HepG2 (cell line): ENCODE data around the gene PDZD4. TPM values are rescaled to one million over a fixed set of nuclear protein-coding genes. Genes with fewer than 3 reads are reported as not detected.

ENCODE experiments used
- ATAC-seq: fragments of 200-7000 bp; cut with Tn5 transposase; 3 replicates; pipeline ENCODE4 v1.9.1; 2020; ENCODE audit warnings: mild to moderate bottlenecking, moderate library complexity
- BruUV-seq: library from RNA; stranded (reverse); fragments of 400-500 nt; replicated peaks from 2 replicates; lab custom pipeline; 2021; lab: Mats Ljungman, UMichigan
- CTCF ChIA-PET: fragments of 300-600 bp; formaldehyde crosslinking; extraction: SDS; loops from one replicate; lab custom pipeline; 2021; ENCODE audit warnings: low total read pairs, inconsistent platforms, low intra/inter-chr PET ratio; lab: Yijun Ruan, JAX
- POLR2A ChIA-PET: fragments of 350-600 bp; sonication (Branson Sonifier 250); formaldehyde crosslinking; loops from one replicate; lab custom pipeline; 2020; ENCODE audit warnings: antibody characterized with exemption, inconsistent platforms; lab: Yijun Ruan, JAX
- DNase-seq: peaks from one replicate; pipeline ENCODE4 v3.0.0-alpha.2; 2015; ENCODE audit warnings: low spot score
- FAIRE-seq: peaks from 3 replicates; lab custom pipeline; 2011; peaks lifted over from hg19 to GRCh38; lab: Jason Lieb, UNC
- H2AFZ ChIP-seq: one replicate; pipeline ENCODE4 v1.6.1; 2011; ENCODE audit warnings: low read length, inconsistent platforms
- H3K27ac ChIP-seq: fragments of 300-600 bp; 3 replicates; pipeline ENCODE4 v1.8.0; 2011; ENCODE audit warnings: mixed run types, mild to moderate bottlenecking, mixed read lengths, low read length, inconsistent platforms; ENCODE audit not compliant: insufficient read depth; ENCODE audit errors: extremely low read length
- H3K27me3 ChIP-seq, 2 experiments: fragments of 200-600 bp in 1 of 2; 2 replicates in 1 of 2; 3 replicates in 1 of 2; pipeline versions ENCODE4 v1.6.0 to v1.8.0; 2011; ENCODE audit warnings: low read length in 2 of 2, mild to moderate bottlenecking in 2 of 2, moderate library complexity in 2 of 2, inconsistent platforms in 1 of 2; ENCODE audit not compliant: insufficient read depth in 2 of 2, control insufficient read depth in 1 of 2
- H3K36me3 ChIP-seq, 2 experiments: fragments of 200-600 bp in 1 of 2; replicated peaks in 1 of 2; 2 replicates in 1 of 2; 3 replicates in 1 of 2; pipeline versions ENCODE4 v1.5.1 to v1.8.0; 2011; ENCODE audit warnings: low read length in 2 of 2, inconsistent platforms in 1 of 2; ENCODE audit not compliant: insufficient read depth in 2 of 2, control insufficient read depth in 1 of 2
- H3K4me1 ChIP-seq: 2 replicates; pipeline ENCODE4 v1.5.1; 2012; ENCODE audit warnings: low read length, inconsistent platforms; ENCODE audit not compliant: insufficient read depth
- H3K4me2 ChIP-seq: 2 replicates; pipeline ENCODE4 v1.6.0; 2011; ENCODE audit warnings: low read depth, low read length, inconsistent platforms
- H3K4me3 ChIP-seq, 3 experiments: fragments of 200-600 bp in 1 of 3; sonication (generic), shearing (Covaris generic) in 1 of 3; replicated peaks in 1 of 3; 2 replicates each; pipeline ENCODE4 v1.5.1; 2011 to 2016; ENCODE audit warnings: low read length in 3 of 3, inconsistent platforms in 2 of 3, low read depth in 2 of 3, mild to moderate bottlenecking in 2 of 3, control low read depth in 1 of 3, mixed read lengths in 1 of 3; ENCODE audit not compliant: insufficient read depth in 1 of 3
- H3K79me2 ChIP-seq: one replicate; pipeline ENCODE4 v1.6.1; 2011; ENCODE audit warnings: low read length, inconsistent platforms; ENCODE audit not compliant: insufficient read depth
- H3K9ac ChIP-seq: 2 replicates; pipeline ENCODE4 v1.6.0; 2011; ENCODE audit warnings: mild to moderate bottlenecking, low read depth, low read length, inconsistent platforms; ENCODE audit not compliant: insufficient read depth
- H3K9me3 ChIP-seq: 2 replicates; pipeline ENCODE4 v1.5.1; 2012; ENCODE audit warnings: mild to moderate bottlenecking, low read length
- H4K20me1 ChIP-seq: 2 replicates; pipeline ENCODE4 v1.6.0; 2011; ENCODE audit warnings: inconsistent platforms, mild to moderate bottlenecking, low read length, moderate library complexity; ENCODE audit not compliant: insufficient read depth
- ATF2 ChIP-seq: sonication (generic); formaldehyde crosslinking; IDR thresholded peaks from 2 replicates; pipeline ENCODE4 v1.4.0; 2020; ENCODE audit warnings: missing genetic modification reagents
- BRF2 ChIP-seq: sonication (generic); formaldehyde crosslinking; IDR thresholded peaks from 2 replicates; pipeline ENCODE4 v1.8.1; 2022; ENCODE audit warnings: mild to moderate bottlenecking, missing genetic modification reagents
- EED ChIP-seq: sonication (generic); formaldehyde crosslinking; IDR thresholded peaks from 2 replicates; pipeline ENCODE4 v1.5.0; 2020; ENCODE audit warnings: mild to moderate bottlenecking, missing genetic modification reagents
- FOXO4 ChIP-seq: sonication (generic); formaldehyde crosslinking; conservative IDR thresholded peaks from 2 replicates; pipeline ENCODE4 v1.8.1; 2023; ENCODE audit warnings: missing genetic modification reagents
- GPN1 ChIP-seq: sonication (generic); formaldehyde crosslinking; IDR thresholded peaks from 2 replicates; pipeline ENCODE4 v1.5.1; 2020; ENCODE audit warnings: missing genetic modification reagents, borderline replicate concordance
- HDAC6 ChIP-seq: fragments of 200-600 bp; sonication (generic); IDR thresholded peaks from 2 replicates; pipeline ENCODE4 v1.7.0; 2017; ENCODE audit warnings: mild to moderate bottlenecking, antibody characterized with exemption, low read length, low read depth
- HINFP ChIP-seq: sonication (generic); formaldehyde crosslinking; IDR thresholded peaks from 2 replicates; pipeline ENCODE4 v1.4.0; 2020; ENCODE audit warnings: low read depth, mild to moderate bottlenecking, missing genetic modification reagents
- KDM1A ChIP-seq: IDR thresholded peaks from 2 replicates; pipeline ENCODE4 v1.6.1; 2016; ENCODE audit warnings: missing compliant biosample characterization
- KDM6A ChIP-seq: IDR thresholded peaks from 2 replicates; pipeline ENCODE4 v1.6.1; 2016; ENCODE audit warnings: low read depth
- MAF1 ChIP-seq: sonication (generic); formaldehyde crosslinking; IDR thresholded peaks from 2 replicates; pipeline ENCODE4 v1.5.0; 2020; ENCODE audit warnings: missing genetic modification reagents, borderline replicate concordance
- PCBP1 ChIP-seq: fragments of 200-400 bp; formaldehyde crosslinking; IDR thresholded peaks from 2 replicates; pipeline ENCODE4 v1.6.1; 2017; ENCODE audit warnings: mild to moderate bottlenecking, low read depth, low read length, borderline replicate concordance
- SETDB1 ChIP-seq: sonication (generic); formaldehyde crosslinking; IDR thresholded peaks from 2 replicates; pipeline ENCODE4 v1.5.1; 2020; ENCODE audit warnings: missing genetic modification reagents, mild to moderate bottlenecking, borderline replicate concordance
- USF2 ChIP-seq, 2 experiments: sonication (generic) in 1 of 2; formaldehyde crosslinking in 1 of 2; IDR thresholded peaks; 2 replicates each; pipeline versions ENCODE4 v1.5.1 to v1.6.1; 2011 to 2020; ENCODE audit warnings: borderline replicate concordance in 1 of 2, low read depth in 1 of 2, low read length in 1 of 2, mild to moderate bottlenecking in 1 of 2, missing genetic modification reagents in 1 of 2, moderate library complexity in 1 of 2
- ZNF446 ChIP-seq: sonication (generic); formaldehyde crosslinking; IDR thresholded peaks from 2 replicates; pipeline ENCODE4 v1.5.0; 2020; ENCODE audit warnings: mild to moderate bottlenecking, missing genetic modification reagents
- WGBS: methylation state at CpG from one replicate; pipeline ENCODE4 v1.1.6; 2017; ENCODE audit warnings: low lambda C conversion rate; 5-methylcytosine and 5-hydroxymethylcytosine counted together
- in situ Hi-C: cut with HindIII; loops from 2 replicates; pipeline ENCODE4 v1.10.0; 2017; ENCODE audit warnings: low pct_unique_long_range_greater_than_20kb; ENCODE audit not compliant: extremely low pct_ligation_motif_present
- intact Hi-C: fragments of 100-400 bp; cut with micrococcal nuclease; formaldehyde crosslinking; loops from one replicate; pipeline ENCODE4 v1.10.0; 2022; ENCODE audit not compliant: unreplicated experiment
- polyA plus RNA-seq, 8 experiments: library from polyadenylated mRNA; depleted of rRNA in 3 of 8; stranded (reverse) in 7 of 8; unstranded in 1 of 8; fragments of >200 nt; fragmentation: Illumina TruSeq in 4 of 8; extraction: Trizol in 4 of 8; gene quantifications; 2 replicates each; pipeline versions ENCODE4 v1.2.1 to v1.2.3, GENCODE V29; 2011 to 2016; ENCODE audit warnings: low read depth in 4 of 8, missing spikeins in 1 of 8, mixed read lengths in 1 of 8; ENCODE audit not compliant: insufficient read depth in 1 of 8
- total RNA-seq, 5 experiments: library from RNA; depleted of rRNA; stranded (reverse); fragments of >200 nt; fragmentation: Illumina TruSeq; extraction: Trizol; gene quantifications; 2 replicates each; pipeline ENCODE4 v1.2.3, GENCODE V29; 2016; ENCODE audit warnings: low read depth in 1 of 5

PDZD4 gene
- total and polyA plus RNA-seq, 2 of the 13 experiments (the other 11 are each of a cell fraction or from before 2014, with no cell fraction given) = not detected

- no peak overlapping the region for H3K27ac ChIP-seq
- no peak overlapping the region for H3K9ac ChIP-seq
- in situ Hi-C loops (no loop called here), intact Hi-C loops (no loop called here)
- H3K9me3 ChIP-seq = no peaks in the 10 kb centered on the region
- BruUV-seq = no TSS peak
- WGBS = 80% methylated on average over 1 of the region's 42 CpGs
- FAIRE-seq (no peak), ATAC-seq (no peak), DNase-seq (no peak)
- H4K20me1 ChIP-seq = no peaks in the 10 kb centered on the region
- no peaks in the 10 kb centered on the region for H3K79me2 ChIP-seq
- POLR2A ChIA-PET = no interaction called here
- H3K4me2 ChIP-seq = no peak overlapping the region
- CTCF ChIA-PET = no interaction called here
- H3K4me1 ChIP-seq = no peaks in the 10 kb centered on the region
- H3K4me3 ChIP-seq = no peak overlapping the region
- no peak overlapping the region for H2AFZ ChIP-seq
- no peaks in the 10 kb centered on the region for H3K27me3 ChIP-seq
- H3K36me3 ChIP-seq = no peaks in the 10 kb centered on the region
- TF ChIP-seq HINFP (CRISPR knock-in tag) = no peak
- TF ChIP-seq KDM6A (CRISPR knock-in tag) = no peak
- no peak for TF ChIP-seq KDM1A
- TF ChIP-seq FOXO4 (CRISPR knock-in tag) = no peak
- no peak for TF ChIP-seq BRF2 (CRISPR knock-in tag)
- no peak for TF ChIP-seq MAF1 (CRISPR knock-in tag)
- no peak for TF ChIP-seq SETDB1 (CRISPR knock-in tag)
- TF ChIP-seq GPN1 (CRISPR knock-in tag) = no peak
- no peak for TF ChIP-seq ATF2 (CRISPR knock-in tag)
- no peak for TF ChIP-seq PCBP1
- no peak for TF ChIP-seq ZNF446 (CRISPR knock-in tag)
- TF ChIP-seq HDAC6 = no peak
- TF ChIP-seq EED (CRISPR knock-in tag) = no peak
- TF ChIP-seq USF2 (IDR thresholded peaks at IDR 0.05; ENCODE audit: low read depth, low read length) = no peak
- TF ChIP-seq USF2 (CRISPR knock-in tag; IDR thresholded peaks at IDR 0.05; ENCODE audit: borderline replicate concordance) = no peak
These were observed 54.8 kb downstream of the PDZD4 start for GRCh38 chrX:153775293-153776119.
